NCI-H2029 treated with DMSO at 0.1 percent for 48 hours (cell line): Measurements from ENCODE around the gene DNAH8.
A peak's percentile ranks its signal among the peaks of the same experiment; 100 is the strongest.

Source experiments
- DNase-seq: peaks from one replicate; lab custom pipeline; 2025; lab: John Stamatoyannopoulos, UW

Gene DNAH8, protein sequence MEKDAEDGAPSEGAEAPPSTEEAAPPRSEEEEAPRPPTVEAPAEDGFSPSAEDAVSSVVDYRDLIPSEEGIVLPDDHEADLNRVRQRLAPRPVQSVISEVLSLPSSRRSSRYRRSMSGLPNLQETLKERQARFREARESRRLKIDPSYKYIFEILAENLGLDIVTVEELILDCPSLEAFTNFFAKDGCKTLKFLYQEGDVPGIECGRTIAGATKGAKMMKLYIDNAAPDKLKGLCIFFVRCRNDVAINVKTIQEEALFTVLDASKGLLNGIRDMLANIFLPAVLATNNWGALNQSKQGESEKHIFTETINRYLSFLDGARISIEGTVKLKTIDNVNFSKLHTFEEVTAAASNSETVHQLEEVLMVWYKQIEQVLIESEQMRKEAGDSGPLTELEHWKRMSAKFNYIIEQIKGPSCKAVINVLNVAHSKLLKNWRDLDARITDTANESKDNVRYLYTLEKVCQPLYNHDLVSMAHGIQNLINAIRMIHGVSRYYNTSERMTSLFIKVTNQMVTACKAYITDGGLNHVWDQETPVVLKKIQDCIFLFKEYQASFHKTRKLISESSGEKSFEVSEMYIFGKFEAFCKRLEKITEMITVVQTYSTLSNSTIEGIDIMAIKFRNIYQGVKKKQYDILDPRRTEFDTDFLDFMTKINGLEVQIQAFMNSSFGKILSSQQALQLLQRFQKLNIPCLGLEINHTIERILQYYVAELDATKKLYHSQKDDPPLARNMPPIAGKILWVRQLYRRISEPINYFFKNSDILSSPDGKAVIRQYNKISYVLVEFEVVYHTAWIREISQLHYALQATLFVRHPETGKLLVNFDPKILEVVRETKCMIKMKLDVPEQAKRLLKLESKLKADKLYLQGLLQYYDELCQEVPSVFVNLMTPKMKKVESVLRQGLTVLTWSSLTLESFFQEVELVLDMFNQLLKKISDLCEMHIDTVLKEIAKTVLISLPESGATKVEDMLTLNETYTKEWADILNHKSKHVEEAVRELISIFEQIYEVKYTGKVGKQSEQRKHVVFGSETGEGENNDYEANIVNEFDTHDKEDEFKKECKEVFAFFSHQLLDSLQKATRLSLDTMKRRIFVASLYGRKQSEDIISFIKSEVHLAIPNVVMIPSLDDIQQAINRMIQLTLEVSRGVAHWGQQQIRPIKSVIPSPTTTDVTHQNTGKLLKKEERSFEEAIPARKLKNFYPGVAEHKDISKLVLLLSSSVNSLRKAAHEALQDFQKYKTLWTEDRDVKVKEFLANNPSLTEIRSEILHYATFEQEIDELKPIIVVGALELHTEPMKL (N-terminal part only)

DNA sequence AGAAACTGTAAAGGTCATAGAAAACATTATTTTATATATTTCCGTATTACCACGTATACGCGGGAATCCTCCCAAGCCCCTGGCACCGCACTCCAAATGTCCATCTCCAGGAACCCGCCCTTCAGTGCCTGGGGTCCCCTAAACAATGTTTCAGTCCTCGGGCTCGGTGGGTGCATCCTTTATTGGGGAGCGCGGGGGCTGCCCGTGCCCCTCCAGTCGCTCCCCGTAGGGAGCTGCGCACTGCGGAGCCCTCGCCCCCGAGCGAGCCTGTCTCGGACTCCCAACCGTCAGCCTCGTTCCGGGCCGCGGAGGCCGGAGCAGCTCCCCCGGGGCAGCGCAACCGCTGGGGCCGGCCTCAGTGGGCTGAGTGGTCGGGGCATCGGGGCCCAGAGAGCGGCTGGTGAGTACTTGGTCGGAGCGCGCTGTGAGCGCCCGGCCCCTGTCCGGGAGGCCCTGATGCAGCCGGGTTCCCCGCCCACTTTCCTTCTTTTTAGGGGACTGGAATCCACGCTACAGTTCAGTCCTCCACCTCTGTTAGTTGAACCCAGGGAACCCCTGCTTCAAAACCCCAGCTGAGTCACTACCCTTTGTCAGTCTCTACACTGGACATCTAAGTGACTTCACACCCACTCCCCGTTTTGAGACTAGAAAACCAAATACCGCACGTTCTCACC is at the start of gene DNAH8:
TSS of gene DNAH8 (plus strand) at position 296 of the 674 bp plus-strand sequence. CDS start 7,499 bp downstream, outside the sequence.
- no peak for DNase-seq

DNA sequence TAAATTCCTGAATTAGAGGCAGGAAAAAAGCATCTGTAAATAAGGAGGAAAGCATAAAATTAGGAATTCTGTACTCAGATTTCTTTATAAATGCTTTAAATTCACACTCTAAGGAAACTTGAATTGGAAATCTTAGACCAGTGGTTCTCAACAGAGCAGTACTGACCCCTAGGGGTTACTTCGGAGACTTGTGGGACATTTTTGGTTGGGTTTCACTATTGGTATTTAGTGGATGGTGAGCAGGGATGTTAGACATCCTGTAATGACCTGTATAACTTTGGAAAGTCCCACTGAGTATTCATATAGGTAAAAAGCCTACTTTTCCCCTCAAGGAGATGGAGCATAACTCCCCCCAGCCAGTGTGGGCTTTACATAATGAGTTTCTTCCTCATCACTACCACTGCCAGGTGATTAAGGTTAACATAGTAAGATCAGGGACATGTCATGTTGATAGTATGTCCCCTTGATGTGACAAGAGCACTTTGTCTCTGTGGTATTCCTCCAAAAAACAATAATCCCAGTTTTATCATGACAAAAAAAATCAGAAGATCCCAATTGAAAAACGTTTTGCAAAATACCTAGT is 43.1 kb upstream of the DNAH8 start:
- peak; percentile 72 for DNase-seq

DNA sequence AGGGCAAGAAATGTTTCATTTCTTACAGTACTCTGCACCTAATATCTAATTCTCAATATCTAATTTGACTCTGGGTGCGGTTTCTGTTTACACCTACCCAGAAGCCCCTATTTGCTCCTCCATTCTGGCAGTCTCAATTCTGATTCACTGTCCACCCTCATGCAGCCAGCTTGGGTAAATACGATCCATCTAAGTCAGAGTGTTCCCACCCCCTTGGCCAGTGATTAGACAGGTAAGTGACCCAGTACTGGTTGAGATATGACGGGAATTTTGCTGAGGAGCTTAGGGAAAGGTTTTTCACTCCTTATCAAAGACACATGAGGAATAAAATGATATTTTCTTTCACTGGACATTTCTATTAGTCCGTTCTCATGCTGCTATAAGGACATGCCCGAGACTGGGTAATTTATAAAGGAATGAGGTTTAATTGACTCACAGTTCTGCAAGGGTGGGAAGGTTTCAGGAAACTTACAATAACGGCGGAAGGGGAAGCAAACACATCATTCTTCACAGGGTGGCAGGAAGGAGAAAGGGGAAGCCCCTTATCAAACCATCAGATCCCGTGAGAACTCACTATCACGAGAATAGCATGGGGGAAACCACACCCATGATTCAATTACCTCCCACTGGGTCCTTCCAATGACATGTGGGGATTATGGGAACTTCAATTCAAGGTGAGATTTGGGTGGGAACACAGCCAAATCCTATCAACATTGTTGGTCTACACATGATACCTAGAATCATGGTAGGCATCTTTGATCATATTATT is 41.5 kb upstream of the DNAH8 start:
- no peak for DNase-seq

DNA sequence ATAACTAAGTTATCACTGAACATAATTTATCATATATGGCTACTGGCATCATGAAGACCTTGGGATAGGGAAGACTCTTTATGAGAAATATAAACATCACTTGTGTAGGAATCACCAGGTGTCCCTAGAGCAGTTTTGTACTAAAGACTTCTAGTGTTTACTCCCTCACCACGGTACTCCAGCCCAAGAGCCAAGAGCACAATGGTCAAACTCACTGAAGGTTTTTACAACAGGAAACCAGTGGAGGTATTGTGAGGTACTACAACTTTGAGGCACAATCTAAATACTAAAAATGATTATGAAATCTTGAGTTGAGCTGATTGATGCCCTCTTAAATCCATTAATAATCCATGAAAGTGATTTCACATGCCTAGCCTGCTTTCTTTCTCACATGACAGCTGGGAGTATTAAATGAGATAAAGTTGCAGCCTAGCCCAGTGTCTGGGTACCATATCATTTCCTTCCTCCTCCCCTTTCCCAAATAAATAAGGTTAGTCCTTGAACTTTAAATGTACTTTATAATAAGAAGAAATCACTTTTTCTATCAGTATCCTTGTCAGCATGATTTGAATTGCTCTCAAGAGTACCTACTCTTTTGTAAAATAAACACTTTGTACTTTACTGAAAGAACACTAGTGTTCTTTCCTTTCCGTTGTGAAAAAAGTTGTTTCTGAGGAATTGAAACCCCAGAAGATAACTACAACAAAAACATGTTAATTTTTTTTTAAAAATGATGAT is 38.7 kb upstream of the DNAH8 start:
- no peak for DNase-seq

DNA sequence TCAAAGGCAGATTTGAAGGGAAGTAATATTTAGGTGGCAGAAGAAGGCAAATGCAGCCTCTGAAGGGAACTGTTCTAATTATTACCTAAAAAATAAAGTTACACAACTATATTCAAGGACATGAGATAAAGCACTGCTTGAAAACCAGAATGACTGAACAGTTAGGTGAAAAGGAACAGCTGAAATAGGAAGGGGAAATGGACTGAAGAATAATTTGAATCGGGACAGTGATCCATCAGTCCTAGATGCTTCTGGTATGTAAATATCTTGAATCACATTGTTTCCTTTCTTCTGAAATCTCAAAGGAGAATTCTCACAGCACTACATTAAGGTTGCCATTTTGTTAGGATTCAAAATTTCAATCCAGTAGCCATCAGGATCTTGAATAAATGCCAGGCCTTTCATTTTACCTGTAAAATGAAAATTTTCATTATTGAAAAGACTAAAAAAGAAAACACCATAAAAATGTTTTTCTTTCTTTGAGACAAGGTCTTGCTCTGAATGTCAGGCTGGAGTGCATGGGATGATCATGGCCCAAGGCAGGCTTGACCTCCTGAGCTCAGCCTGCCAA is 38.1 kb upstream of the DNAH8 start:
- DNase-seq: no peak

DNA sequence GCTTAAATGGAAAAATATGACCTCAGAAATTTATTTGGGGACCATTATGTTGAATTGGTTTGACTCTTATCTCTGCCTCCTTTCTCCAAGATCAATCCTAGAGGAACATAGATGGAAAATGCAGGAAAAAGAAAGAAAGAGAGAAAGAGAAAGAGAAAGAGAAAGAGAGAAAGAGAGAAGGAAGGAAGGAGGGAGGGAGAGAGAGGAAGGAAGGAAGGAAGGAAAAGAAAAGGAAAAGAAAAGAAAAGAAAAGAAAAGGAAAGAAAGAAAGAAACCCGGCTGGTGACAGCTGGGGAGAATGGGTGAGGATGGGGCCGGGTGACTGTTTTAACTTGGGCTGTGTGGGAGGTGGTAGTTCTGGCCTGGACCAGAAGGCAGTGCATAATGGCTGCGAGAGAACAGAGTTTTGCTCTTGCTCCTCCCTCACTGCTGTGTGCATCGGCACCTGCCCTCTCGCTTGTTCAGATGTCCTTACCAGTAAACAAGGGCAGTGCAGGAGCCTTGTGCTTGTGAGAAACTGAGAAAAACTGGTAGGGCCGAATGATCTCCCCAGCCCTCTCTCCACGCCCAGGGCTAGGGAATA is 36.8 kb upstream of the DNAH8 start:
- no peak for DNase-seq

DNA sequence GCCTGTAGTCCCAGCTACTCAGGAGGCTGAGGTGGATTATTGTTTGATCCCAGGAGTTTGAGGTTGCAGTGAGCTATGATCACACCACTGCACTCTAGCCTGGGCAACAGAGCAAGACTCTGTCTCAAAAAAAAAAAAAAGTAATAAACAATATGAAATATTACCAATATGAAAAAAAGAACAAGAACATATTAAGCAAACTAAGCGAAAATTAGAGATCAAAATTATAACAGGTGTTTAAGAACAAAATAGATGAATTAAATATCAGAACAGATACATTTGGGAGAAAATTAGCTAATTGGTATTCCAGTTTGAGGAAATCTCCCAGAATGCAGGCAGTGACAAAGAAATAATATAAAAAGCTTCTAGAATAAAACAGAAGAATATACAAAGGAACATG is 35.4 kb upstream of the DNAH8 start:
- DNase-seq: no peak

DNA sequence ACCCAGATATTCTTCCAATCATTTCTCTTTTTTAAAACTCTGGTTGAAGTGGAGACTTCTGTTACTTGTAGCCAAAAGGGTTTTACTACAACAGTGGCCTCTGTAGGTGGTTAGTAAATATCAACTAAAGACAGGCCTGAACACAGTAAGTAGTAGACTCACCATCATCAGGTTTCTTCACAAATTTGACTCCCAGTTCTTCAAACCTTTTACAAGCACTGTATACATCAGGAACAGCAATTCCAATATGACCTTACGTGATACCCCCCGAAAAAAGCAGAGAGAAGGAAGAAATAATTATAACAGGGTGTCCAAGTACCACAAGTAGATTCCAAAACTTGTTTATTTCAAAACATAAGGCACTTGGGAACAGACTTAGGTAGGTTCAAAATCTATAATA is 33.3 kb upstream of the DNAH8 start:
- no peak for DNase-seq

DNA sequence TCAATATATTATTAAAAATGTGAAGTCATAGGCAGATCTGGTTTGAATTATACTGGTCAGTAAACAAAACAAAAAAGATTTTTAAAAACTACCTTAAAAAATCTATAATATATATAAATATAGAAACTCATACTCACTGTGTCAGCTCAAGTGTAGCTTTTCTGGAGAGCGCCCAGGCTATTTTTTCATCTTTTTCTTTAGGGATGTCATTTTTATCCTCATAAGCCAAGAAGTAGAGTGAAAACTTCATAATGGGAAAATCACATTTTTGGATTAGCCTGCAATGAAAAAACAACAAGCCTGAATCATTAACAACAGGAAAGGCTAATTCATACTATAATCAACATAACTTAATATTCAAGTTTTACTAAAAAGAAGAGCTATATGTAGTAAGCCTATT is 30.9 kb upstream of the DNAH8 start:
- no peak for DNase-seq

DNA sequence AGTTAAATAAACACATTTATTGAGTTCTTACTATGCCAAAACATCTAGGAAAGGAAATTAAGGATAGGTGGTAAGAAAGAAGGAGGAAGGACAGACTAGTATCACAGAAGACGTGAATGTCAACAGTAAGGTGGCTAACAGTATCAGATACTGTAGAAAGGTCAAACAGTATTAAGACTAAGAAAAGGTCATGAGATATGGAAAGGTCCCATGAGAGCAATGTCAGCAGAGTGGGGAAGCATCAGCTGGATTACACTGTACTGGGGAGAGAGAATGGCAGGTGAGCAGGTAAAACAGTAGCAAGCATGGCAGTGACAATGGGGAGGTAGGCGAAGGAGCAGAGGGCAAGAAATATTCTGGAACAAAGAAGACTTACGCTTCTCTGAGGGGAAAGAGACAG is 30.2 kb upstream of the DNAH8 start:
- DNase-seq: no peak

DNA sequence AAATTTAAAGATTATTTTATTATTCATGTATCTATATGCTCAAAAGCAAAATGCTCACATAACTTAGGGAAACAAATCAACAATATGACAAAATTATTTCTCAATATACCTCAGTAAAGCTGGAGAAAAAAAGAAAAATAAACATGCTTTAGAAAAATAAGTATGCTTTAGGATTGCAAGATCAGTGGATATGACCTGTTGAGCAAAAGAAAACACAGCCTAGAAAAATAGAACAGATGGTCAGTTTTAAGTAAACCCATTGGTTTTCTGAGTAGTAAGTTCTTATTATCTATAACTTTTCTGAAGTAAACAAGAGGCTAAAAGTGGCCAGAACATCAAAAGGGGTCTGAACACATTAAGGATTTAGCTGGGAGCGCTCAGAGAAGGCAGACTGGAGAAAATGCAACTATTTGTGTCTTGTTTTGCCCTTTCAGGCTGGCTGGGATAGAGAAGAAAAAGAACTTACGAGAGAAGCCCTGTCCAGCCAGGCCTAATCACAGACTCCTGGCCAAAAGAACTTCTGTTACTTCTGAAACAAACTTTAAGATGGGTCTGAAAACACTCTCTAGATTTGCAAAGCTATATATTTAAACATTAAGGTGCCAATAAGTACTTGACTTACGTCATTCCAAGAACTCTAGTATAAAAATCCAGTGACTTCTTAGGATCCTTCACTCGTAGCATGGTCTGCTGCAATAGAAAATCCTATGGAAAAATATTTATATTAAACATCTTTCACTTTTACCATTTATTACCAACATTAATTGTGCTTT is 28.7 kb upstream of the DNAH8 start:
- DNase-seq: no peak

DNA sequence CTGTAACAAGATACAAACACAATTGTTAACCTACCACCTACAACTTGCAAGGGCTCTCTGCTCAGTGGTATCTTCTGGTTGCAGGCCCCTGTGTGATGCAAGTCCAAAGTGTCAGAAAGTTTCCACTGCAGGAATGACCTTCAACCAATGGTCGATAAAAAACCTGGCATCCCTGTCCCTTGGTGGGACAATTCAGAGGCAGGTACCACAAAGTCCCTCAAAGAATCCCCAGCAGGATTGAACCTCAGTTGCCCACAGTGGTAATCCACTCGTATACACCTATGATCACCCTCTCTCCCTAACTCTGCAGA is 28.1 kb upstream of the DNAH8 start:
- no peak for DNase-seq

DNA sequence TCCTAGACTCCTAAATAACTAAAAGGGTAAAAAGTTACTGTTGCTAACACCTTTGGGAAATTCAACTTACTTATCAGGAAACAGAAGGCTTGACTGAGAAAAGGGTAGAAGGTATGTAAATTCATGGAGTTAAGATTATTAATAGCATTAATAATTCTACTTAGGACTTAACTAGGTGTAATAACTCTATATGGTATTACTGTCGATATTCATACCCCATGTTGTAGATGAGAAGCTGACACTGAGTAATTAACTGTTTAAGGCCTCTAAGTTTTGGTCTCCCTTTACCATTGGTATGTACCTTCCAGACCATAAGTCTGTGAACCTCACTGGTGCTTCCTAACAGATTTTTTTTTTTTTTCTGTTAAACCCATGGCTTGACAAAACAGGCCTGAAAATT is 27.6 kb upstream of the DNAH8 start:
- no peak for DNase-seq

DNA sequence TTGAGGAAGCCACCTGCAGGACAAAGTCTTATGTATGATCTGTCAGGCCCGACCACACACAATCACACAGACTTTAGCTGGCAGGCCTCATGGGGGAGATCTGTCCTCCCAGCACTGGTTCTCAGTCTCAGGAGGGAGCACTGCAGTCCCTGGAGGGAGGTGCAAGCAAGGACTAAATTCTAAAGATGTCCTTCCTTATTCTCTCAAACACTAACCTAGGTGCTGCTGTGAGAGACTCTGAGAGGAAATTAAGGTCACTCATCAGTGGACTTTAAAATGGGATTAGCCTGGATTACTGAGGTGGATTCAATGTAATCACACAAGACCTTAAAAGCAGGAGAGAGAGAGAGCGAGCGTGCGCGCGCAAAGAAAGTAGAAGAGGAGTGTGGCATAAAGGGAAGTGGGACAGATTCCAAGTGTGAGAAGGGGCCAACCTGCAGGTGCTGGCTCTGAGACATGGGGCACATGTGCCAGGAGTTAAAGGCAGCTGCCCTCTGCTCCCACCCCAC is 26.5 kb upstream of the DNAH8 start:
- DNase-seq: peak; percentile 41

DNA sequence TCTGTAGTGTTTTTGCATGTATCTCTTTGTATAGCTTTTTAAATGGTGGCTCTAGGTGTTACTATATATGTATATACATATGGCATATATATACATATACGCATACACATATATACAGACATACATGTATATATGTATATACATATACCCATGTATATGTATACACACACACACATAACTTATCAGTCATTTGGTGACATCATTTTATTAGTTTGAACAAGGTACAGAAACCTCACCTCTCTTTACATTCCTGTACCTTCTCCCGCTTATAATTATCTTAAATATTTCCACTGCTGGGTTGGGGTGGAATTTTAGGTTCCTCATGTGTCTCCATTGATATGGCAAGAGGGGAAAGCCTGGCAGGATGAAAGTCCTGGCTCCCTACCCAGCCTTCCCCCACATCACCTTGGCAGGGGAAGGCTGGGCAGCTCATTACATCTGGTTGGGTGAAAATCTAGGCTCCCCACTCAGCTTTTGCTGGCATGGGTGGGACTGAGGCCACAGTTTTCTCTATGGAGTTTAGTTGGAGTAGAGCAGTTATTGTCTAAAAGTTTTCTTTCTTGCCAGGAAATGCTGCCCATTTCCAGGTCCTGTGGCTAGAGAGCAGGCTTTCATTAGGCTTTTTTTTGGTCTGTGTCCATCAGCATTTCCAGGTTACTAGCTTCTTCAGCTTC is 19.7 kb upstream of the DNAH8 start:
- DNase-seq: no peak

DNA sequence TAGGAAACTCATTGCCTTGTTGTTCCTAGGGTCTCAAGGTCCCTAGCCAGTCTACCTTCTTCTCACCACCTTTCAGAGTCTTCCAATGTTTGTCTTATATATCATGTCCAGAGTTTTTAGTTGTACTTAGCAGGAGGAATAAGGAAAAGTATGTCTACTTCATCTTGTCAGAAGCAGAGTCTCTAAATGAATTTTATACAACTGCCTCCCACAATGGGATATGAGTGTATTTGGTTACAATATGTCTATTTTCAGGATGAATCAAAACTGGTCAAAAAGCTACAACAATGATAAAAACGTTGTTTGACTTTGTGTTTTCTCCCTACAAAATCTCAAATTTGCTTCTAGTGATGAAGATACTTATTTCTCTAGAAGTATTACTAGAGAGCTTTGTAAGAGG is 19.2 kb upstream of the DNAH8 start:
- DNase-seq: no peak

DNA sequence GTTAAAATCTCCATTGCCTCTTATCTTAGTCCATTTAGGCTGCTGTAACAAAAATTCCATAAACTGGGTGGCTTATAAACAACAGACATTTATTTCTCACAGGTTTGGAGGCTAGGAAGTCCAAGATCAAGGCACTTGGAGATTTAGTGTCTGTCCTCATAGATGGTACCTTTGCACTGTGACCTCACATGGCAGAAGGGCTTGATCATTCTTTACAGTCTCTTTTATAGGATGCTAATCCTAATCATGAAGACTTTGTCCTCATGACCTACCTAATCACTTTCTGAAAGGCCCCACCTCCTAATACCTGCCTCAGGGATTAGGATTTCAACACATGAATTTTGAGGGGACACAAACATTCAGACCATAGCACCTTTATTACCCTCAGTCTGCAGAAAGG is 18.8 kb upstream of the DNAH8 start:
- DNase-seq: no peak

DNA sequence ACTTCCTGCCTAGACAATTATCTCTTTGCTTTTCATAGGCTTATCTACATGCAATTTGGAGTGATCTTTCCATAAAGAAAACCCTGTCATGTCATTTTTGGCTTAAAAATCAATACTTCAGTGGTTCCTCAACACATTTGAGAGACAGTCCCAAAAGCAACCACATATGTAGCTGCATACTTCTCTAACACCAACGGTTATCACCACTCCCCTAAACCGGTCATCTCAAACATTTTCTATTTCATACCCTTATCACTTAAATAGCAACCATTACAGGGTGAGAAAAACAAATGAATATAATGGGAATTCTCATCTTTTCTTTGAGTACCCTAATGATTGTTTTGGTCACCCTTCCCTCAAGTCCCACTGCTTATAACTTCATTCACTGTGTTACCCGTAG is 17.3 kb upstream of the DNAH8 start:
- no peak for DNase-seq
